HG03457 (cell line): ENCODE results near the gene RXRA.
A peak's percentile ranks its signal among the peaks of the same experiment; 100 is the strongest.
"Not testable (repeated sequence)": the region's sequence is repeated elsewhere in the genome, so short reads cannot be mapped to it uniquely, and the experiment has no call there.

ENCODE experiments used
- ATAC-seq: cut with Tn5 transposase; IDR thresholded peaks from one replicate; pipeline ENCODE4 v1.9.1; 2021; ENCODE audit warnings: moderate number of reproducible peaks; ENCODE audit not compliant: unreplicated experiment

RXRA gene

GRCh38 chr9:134293611-134294152 is 32.6 kb upstream of the RXRA start:
- no peak for ATAC-seq

DNA sequence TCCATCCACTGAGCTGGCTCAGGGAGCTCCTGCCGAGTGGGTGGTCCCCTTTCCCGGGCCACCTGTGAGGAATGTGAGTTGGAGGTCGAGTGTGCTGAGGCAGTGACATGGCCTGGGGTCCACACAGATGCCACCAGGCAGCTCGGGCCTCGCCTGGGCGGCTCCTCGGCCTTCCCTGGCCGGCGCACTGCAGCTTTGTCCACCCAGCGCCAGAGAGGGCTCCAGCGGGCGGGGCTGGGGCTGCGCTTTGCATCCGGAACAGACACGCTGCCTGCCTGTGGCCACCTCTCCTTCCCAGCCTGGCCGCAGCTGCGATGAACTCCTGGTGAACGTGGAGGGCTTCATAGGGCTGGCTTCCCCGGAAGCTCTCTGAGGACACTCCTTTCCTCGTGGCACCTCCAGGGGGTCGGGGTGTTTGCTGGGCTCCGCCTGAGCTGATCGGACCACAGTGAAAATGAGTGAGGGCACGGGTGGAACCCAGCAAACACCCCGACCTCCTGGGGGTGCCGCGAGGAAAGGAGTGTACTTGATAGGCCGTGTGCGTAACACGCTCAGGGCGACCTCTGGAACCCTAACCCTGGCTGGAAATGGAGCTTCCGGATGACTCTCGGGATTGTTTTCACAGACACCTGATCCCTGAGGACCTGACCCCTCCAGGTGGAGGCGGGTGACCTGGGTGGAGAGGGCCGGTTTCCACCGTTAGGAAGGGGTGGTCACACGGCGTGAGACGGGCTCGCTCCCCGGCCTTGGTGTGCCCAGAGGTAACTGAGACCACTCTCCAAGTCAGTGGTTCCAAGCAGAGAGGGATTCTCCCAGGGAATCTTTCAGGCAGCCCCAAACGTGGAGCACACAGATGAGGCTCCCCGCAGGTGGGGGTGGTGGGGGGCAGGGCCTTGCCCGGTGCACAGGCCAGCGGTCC is 31.8 kb upstream of the RXRA start:
- no peak for ATAC-seq

GRCh38 chr9:134295101-134295745 is 31.0 kb upstream of the RXRA start:
- no peak for ATAC-seq

GRCh38 chr9:134295746-134296250 is 30.5 kb upstream of the RXRA start:
- ATAC-seq = no peak

DNA sequence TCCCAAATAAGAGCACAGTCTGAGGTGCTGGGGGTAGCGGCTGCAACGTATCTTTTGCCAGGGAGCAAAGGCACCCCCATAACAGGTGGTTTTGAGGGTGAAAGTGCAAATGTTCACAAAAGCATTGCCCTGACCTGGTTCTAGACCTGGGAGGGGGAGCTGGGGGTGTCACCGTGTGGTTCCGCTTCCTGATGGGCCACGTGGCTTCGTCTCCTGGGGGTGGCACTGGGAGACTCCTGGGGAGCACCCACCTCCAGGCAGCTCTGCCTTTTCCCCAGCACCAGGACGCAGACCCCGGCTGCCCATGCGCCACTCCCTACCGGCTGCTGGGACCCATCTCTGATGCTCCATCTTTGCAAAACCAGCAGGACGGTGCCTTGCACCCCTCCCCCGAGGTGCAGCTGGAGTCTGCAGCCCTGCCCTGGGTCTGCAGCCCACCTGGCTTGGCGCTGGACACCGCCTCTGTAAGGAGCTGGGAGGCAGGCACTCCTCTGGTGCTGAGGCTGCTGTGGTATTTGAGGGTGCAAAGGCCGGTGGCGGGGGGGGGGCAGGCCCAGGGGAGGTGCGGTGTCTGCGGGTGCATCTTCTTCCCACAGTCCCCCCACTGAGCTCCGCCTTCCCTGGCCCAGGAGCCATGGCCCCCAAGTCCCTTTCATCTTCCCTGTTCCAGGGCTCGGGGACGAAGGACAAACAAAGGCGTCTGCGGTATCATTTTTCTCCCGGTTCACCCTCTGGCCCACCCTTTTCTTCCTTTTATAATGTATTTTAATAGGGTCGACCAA is 29.8 kb upstream of the RXRA start:
- ATAC-seq = no peak

GRCh38 chr9:134297083-134297410 is 29.2 kb upstream of the RXRA start:
- ATAC-seq = no peak

- no peak for ATAC-seq
Observed at GRCh38 chr9:134297576-134297975, 28.7 kb upstream of the RXRA start.

DNA sequence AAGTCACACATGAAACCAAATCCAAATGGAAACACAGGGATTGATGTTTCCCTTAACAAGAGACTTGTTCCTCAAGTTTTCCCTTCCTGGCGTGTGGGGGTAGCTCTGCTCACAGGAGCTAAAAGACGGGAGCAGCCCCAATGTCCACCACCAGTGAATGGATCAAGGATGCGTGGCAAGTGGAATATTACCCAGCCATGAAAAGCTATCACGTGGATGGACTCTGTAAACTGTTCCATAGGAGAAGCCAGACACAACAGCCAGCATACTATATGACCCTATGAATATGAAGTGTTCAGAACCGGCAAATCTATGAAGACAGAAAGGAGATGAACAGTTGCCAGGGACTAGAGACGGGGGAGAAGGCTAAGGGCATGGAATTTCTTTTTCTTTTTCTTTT is 28.3 kb upstream of the RXRA start:
- no peak for ATAC-seq

- no peak for ATAC-seq
Observed at GRCh38 chr9:134299068-134299467, 27.2 kb upstream of the RXRA start.

DNA sequence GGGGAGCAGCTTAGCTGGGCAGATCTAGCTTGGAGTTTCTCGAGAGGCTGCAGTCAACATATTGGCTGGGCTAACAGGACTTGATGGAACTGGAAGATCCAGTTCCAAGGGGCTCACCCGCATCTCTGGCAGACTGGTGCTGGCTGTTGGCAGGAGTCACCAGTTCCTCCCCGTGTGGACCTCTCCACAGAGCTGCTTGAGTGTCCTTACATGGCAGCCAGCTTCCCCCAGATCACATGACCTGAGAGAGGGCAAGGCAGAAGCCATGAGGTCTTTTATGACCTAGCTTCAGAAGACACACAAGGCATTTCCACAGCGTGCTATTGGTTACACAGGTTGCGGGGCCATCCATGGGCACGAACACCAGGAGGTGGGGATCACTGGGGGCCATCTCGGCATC is 26.4 kb upstream of the RXRA start:
- no peak for ATAC-seq

DNA sequence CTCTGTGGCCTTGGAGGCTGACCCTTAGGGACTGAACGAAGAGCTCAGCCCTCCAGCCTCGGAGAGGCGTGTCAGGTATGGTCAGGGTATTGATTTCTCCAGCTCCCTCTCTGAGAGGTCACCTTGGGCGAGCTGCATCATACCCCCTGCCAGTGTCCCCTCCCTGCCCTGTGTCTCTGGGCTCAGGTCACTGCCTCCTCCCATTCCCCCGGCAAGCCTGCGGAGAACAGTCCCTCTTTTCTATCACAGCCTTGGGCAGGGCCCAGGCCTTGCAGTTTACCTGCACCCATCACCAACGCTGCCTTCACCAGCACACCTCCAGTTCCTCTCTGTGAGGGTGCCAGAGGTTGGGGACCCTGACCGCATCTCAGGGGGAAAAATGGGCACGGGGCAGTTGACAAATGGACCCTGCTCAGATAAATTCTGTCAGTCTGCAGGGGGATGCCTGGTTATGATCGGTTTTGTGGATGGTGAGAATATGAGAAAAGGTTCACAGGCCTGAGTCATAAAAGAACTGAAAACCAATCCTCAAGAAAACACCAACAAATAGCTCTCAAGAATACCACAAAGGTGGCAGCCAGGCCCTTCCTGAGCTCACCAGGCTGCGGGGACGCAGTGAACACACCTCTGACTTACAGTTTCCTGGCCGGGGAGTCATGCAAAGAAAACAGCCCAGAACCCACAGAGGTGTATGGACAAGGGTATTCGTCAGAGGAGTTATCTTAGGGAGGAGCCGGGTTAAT is 24.7 kb upstream of the RXRA start:
- ATAC-seq = peak; percentile 85

GRCh38 chr9:134302130-134302817 is 24.0 kb upstream of the RXRA start:
- ATAC-seq = no peak

DNA sequence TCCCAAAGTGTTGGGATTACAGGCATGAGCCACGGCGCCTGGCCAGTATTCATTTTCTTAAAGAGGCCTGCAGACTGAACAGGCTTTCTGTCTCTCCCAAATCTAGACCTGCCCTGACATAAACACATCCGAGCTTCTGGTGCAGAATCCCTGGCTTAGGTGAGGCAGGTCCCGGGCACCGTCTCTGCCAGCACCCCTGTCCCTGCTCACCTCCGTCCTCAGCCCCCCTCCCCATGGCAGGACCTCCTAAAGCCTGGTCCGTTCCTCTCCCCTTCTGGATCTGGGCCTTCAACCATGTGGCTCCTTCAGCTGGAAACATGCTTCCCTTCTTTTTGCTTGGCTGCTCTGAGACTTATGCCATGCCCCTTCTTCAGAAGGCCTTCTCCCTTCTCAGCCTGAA is 22.7 kb upstream of the RXRA start:
- ATAC-seq = no peak

DNA sequence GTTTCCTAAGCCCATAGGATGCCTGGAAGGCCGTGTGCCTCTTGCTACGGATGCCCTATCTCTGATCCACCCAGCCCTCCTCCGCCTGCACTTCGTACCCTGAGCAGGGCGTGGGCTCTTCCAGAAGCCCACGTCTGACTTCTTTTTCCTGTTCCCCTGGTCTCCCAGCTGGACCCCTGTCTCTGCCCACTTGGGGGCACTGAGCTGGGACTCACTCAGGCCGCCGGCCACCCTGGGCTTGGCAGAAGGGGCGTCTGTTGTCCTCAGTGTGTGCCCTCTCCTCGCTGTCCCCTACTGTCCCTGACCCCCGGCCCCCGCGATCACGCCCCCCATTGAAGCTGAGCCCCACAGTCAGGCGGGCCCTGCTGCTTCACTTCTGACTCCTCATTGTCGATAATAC is 22.0 kb upstream of the RXRA start:
- no peak for ATAC-seq

DNA sequence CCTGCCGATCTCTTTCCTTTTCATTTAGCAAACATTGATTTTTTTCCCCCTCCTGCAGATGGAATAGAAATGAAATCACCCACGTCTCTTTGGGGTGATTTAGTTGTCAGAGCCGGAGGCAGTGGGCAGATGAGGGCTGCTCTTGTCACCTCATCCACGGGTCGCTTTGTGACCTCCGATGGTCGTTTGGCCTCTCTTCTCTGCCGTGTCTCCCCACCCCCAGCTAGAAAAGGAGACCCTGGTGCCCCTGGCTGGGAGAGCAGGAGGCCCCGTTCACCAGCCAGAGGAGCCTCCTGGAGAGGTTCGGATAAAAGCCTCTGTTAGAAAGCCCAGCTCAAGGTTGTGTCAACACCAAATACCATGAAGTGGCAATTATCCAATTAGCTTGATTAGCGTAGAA is 21.6 kb upstream of the RXRA start:
- ATAC-seq = no peak

DNA sequence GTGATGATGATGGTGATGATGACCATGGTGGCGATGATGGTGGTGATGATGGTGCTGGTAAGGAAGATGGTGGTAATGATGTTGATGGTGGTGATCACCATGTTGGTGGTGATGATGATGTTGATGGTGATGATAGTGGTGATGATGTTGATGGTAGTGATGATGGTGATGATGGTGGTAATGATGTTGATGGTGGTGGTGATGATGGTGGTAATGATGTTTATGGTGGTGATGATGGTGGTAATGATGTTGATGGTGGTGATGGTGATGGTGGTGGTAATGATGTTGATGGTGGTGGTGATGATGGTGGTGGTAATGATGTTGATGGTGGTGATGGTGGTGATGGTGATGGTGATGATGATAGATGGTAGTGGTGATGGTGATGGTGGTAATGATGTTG is 20.7 kb upstream of the RXRA start:
- no peak for ATAC-seq

GRCh38 chr9:134306042-134306441 is 20.2 kb upstream of the RXRA start:
- ATAC-seq = not testable (repeated sequence)

DNA sequence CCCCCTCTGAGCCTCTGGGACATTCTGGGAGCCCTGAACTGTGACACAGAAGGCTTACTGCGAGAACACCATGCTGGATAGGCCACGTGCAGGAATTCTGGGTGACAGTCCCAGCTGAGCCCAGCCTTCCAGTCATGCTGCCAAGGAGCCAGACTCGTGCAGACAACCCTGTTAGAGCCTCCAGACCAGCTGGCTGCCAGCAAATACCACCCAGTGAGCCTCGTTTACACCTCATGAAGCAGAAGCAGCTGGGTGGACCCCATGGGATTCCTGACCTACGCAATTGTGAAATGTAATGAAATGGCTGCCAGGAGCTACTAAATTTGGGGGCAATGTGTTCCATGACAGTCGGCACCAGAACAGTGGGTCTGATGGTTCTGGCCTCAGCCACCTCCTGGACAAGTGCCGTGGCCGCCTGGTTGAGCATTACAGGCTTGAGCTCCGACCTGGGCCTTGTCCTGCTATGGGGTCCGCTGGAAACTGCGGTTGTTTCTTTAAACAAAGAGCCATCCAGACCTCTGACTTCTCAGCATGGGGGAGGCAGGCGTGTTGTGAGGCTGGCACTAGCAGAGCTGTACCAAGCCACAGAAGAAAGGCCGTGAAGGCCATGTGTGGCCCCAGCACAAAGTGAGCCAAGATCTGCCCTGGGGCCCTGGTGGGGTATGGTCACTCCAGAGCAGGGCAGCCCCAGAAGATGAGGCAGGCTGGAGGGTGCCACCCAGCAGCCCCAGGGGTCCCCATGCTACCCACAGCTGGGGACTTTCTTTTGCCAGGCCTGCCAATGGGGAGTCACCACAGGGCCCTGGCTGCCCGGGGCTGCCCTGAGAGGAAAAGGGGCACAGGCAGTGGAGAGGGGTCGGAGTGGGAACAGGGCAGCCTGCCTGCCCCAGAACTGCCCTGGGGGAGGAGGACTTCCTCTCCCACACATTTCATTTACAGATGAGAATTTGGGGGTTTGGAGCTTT is 19.3 kb upstream of the RXRA start:
- no peak for ATAC-seq
